GM23338 (cell line): ENCODE results near the gene EIF4A3. TPM values are rescaled to one million over a fixed set of nuclear protein-coding genes. Genes with fewer than 3 reads are reported as not detected.

Source experiments
- ATAC-seq: fragments of 200-7000 bp; cut with Tn5 transposase; 3 replicates; pipeline ENCODE4 v1.9.1; 2020
- DNase-seq: peaks from one replicate; pipeline ENCODE4 v3.0.0-alpha.2; 2015; ENCODE audit warnings: low spot score
- H2AFZ ChIP-seq: fragments of 200-600 bp; sonication (generic); 2 replicates; pipeline ENCODE4 v1.8.0; 2016; ENCODE audit warnings: antibody characterized with exemption, mild to moderate bottlenecking, moderate library complexity
- H3F3A ChIP-seq: fragments of 200-600 bp; sonication (generic); replicated peaks from 2 replicates; pipeline ENCODE4 v1.8.0; 2017; ENCODE audit warnings: antibody characterized with exemption, mixed run types, low read depth
- H3K27ac ChIP-seq: fragments of 200-600 bp; sonication (generic); 2 replicates; pipeline ENCODE4 v1.6.1; 2016; ENCODE audit warnings: low read depth
- H3K27me3 ChIP-seq: fragments of 200-600 bp; sonication (generic); 2 replicates; pipeline ENCODE4 v1.8.0; 2016; ENCODE audit warnings: mild to moderate bottlenecking, mixed run types, moderate library complexity; ENCODE audit not compliant: insufficient read depth
- H3K36me3 ChIP-seq: fragments of 200-600 bp; sonication (generic); 2 replicates; pipeline ENCODE4 v1.8.0; 2016; ENCODE audit warnings: mild to moderate bottlenecking; ENCODE audit not compliant: insufficient read depth
- H3K4me1 ChIP-seq: fragments of 200-600 bp; sonication (generic); 2 replicates; pipeline ENCODE4 v1.8.0; 2016; ENCODE audit warnings: mild to moderate bottlenecking, moderate library complexity; ENCODE audit not compliant: insufficient read depth
- H3K4me2 ChIP-seq: fragments of 200-600 bp; sonication (generic); 2 replicates; pipeline ENCODE4 v1.7.1; 2017; ENCODE audit warnings: mixed run types
- H3K4me3 ChIP-seq: fragments of 200-600 bp; sonication (generic); 2 replicates; pipeline ENCODE4 v1.6.1; 2016; ENCODE audit warnings: mixed run types
- H3K79me2 ChIP-seq: fragments of 200-600 bp; sonication (generic); replicated peaks from 2 replicates; pipeline ENCODE4 v1.8.0; 2017; ENCODE audit warnings: mild to moderate bottlenecking; ENCODE audit not compliant: insufficient read depth
- H3K9me2 ChIP-seq: fragments of 200-600 bp; sonication (generic); 2 replicates; pipeline ENCODE4 v1.8.0; 2017; ENCODE audit not compliant: insufficient read depth
- H4K20me1 ChIP-seq: fragments of 200-600 bp; sonication (generic); replicated peaks from 2 replicates; pipeline ENCODE4 v1.8.0; 2017; ENCODE audit warnings: mild to moderate bottlenecking; ENCODE audit not compliant: insufficient read depth
- H3K27ac Mint-ChIP-seq: 2 replicates; pipeline ENCODE4 v1.8.0; 2020; ENCODE audit warnings: inconsistent platforms, mild to moderate bottlenecking, moderate library complexity, mixed read lengths
- H3K27me3 Mint-ChIP-seq: 3 replicates; pipeline ENCODE4 v1.8.0; 2022; ENCODE audit warnings: low read depth, mild to moderate bottlenecking, moderate library complexity, mixed read lengths, inconsistent platforms; ENCODE audit not compliant: insufficient read depth, poor library complexity
- H3K36me3 Mint-ChIP-seq: 3 replicates; pipeline ENCODE4 v1.8.0; 2021; ENCODE audit warnings: low read depth, mild to moderate bottlenecking, inconsistent platforms, moderate library complexity, mixed read lengths
- H3K4me1 Mint-ChIP-seq: 3 replicates; pipeline ENCODE4 v1.8.0; 2020; ENCODE audit warnings: mild to moderate bottlenecking, inconsistent platforms, mixed read lengths
- H3K4me3 Mint-ChIP-seq: 3 replicates; pipeline ENCODE4 v1.8.0; 2021; ENCODE audit warnings: moderate library complexity, mild to moderate bottlenecking, inconsistent platforms, mixed read lengths
- H3K9me3 Mint-ChIP-seq: 3 replicates; pipeline ENCODE4 v1.8.0; 2020; ENCODE audit warnings: moderate library complexity, mild to moderate bottlenecking, inconsistent platforms, mixed read lengths
- CREB1 ChIP-seq: fragments of 250-450 bp; sonication (Bioruptor Pico); IDR thresholded peaks from 2 replicates; pipeline ENCODE4 v1.5.0; 2020; ENCODE audit warnings: low read depth, mild to moderate bottlenecking, moderate library complexity
- CTCF ChIP-seq, 2 experiments: fragments of 200-600 bp in 1 of 2; sonication (generic) in 1 of 2; conservative IDR thresholded peaks; 2 replicates each; pipeline versions ENCODE4 v1.5.1 to v1.6.1; 2016 to 2017; ENCODE audit warnings: antibody characterized with exemption in 2 of 2, low read depth in 2 of 2, mild to moderate bottlenecking in 2 of 2, moderate library complexity in 1 of 2
- ETS1 ChIP-seq: IDR thresholded peaks from 2 replicates; pipeline ENCODE4 v1.6.1; 2016; ENCODE audit warnings: antibody characterized with exemption
- EZH2 ChIP-seq: fragments of 200-600 bp; sonication (generic); IDR thresholded peaks from one replicate; pipeline ENCODE4 v1.8.0; 2017; ENCODE audit warnings: antibody characterized with exemption, mild to moderate bottlenecking, low read depth; ENCODE audit not compliant: unreplicated experiment
- EZH2phosphoT487 ChIP-seq: fragments of 200-600 bp; sonication (generic); IDR thresholded peaks from one replicate; pipeline ENCODE4 v1.8.1; 2018; ENCODE audit warnings: antibody characterized with exemption; ENCODE audit not compliant: unreplicated experiment
- JUNB ChIP-seq: IDR thresholded peaks from one replicate; pipeline ENCODE4 v1.6.1; 2016; ENCODE audit warnings: antibody characterized with exemption; ENCODE audit not compliant: unreplicated experiment
- NANOG ChIP-seq: IDR thresholded peaks from 2 replicates; pipeline ENCODE4 v1.6.1; 2016; ENCODE audit warnings: antibody characterized with exemption, borderline replicate concordance
- POLR2AphosphoS5 ChIP-seq: IDR thresholded peaks from 2 replicates; pipeline ENCODE4 v1.6.1; 2016; ENCODE audit warnings: antibody characterized with exemption, low read depth
- REST ChIP-seq: IDR thresholded peaks from one replicate; pipeline ENCODE4 v1.6.1; 2018; ENCODE audit warnings: antibody characterized with exemption; ENCODE audit not compliant: unreplicated experiment
- STAT1 ChIP-seq: IDR thresholded peaks from one replicate; pipeline ENCODE4 v1.6.1; 2016; ENCODE audit warnings: antibody characterized with exemption; ENCODE audit not compliant: unreplicated experiment
- ZNF114 ChIP-seq: fragments of 250-450 bp; sonication (Bioruptor Pico); IDR thresholded peaks from 2 replicates; pipeline ENCODE4 v1.5.0; 2020; ENCODE audit warnings: mild to moderate bottlenecking, moderate library complexity
- ZNF331 ChIP-seq: fragments of 250-450 bp; sonication (Bioruptor Pico); IDR thresholded peaks from 2 replicates; pipeline ENCODE4 v1.5.0; 2020; ENCODE audit warnings: low read depth, mild to moderate bottlenecking, moderate library complexity
- ZNF462 ChIP-seq: fragments of 250-450 bp; sonication (Bioruptor Pico); IDR thresholded peaks from 2 replicates; pipeline ENCODE4 v1.5.0; 2020; ENCODE audit warnings: mild to moderate bottlenecking, moderate library complexity
- polyA plus RNA-seq: library from polyadenylated mRNA; unstranded; fragments of >200 nt; fragmentation: Nextera tagmentation; extraction: Ambion mirVana; gene quantifications from 2 replicates; pipeline ENCODE4 v1.2.1, GENCODE V29; 2016
- total RNA-seq: library from RNA; depleted of rRNA; stranded (reverse); fragments of >200 nt; shearing (Covaris generic); gene quantifications from 2 replicates; pipeline ENCODE4 v1.2.3, GENCODE V29; 2014

EIF4A3 gene
- total and polyA plus RNA-seq, 2 experiments from 2014 or later, result 146 to 156 TPM

- H3K27me3 Mint-ChIP-seq, result peaks cover 17% of the 10 kb centered on the region
These were observed 47.5 kb downstream of the EIF4A3 start for GRCh38 chr17:80099291-80100034.

More at GRCh38 chr17:80099291-80100034, 47.5 kb downstream of the EIF4A3 start:
- no peak overlapping the region for H3K27ac ChIP-seq
- H3K36me3 ChIP-seq, result no peaks in the 10 kb centered on the region
- Mint-ChIP-seq H3K4me1 (peaks cover 22% of the 10 kb centered on the region), H3K36me3 (no peaks in the 10 kb centered on the region; the same call in 2 of the 3 replicates), H3K27ac (no peak overlapping the region), H3K4me3 (no peak overlapping the region), H3K9me3 (no peaks in the 10 kb centered on the region; the same call in 2 of the 3 replicates)
- H2AFZ ChIP-seq, result no peak overlapping the region; the same call in 1 of the 2 replicates
- H3K4me2 ChIP-seq, result no peak overlapping the region
- no peaks in the 10 kb centered on the region for H4K20me1 ChIP-seq
- H3K4me1 ChIP-seq, result peaks cover 10% of the 10 kb centered on the region; the same call in 1 of the 2 replicates
- H3K9me2 ChIP-seq, result no peaks in the 10 kb centered on the region
- H3K27me3 ChIP-seq, result peaks cover 8% of the 10 kb centered on the region; the same call in 1 of the 2 replicates
- H3K4me3 ChIP-seq, result no peak overlapping the region
- 0 out of 2 replicates have a peak, but pooled peaks cover 5% of the 10 kb centered on the region for H3K79me2 ChIP-seq
- no peak for ATAC-seq
- TF ChIP-seq EZH2phosphoT487 (no peak), NANOG (no peak), ZNF114 (CRISPR knock-in tag) (no peak), JUNB (no peak), POLR2AphosphoS5 (no peak), STAT1 (no peak), CREB1 (no peak), EZH2 (no peak), ETS1 (no peak), CTCF (conservative IDR thresholded peaks at IDR 0.05; ENCODE audit: low read depth in 2 of 2) (no peak), REST (no peak), ZNF462 (CRISPR knock-in tag) (no peak), ZNF331 (no peak)
- no peak for DNase-seq
- 0 out of 2 replicates have a peak, but pooled peaks cover 4% of the 10 kb centered on the region for H3F3A ChIP-seq
